HAP-1 (cell line): Measurements from ENCODE around the gene LEFTY2.
"Not testable (repeated sequence)": the region's sequence is repeated elsewhere in the genome, so short reads cannot be mapped to it uniquely, and the experiment has no call there.

Experiments used
- DNase-seq, 2 experiments: peaks; one replicate each; pipeline ENCODE4 v3.0.0-alpha.2; 2016 to 2020; ENCODE audit warnings: low spot score in 2 of 2
- H3K27me3 ChIP-seq: fragments of 250-450 bp; sonication (Bioruptor Pico); 2 replicates; pipeline ENCODE4 v1.5.1; 2020; ENCODE audit warnings: low read depth, mild to moderate bottlenecking, moderate library complexity
- H3K36me3 ChIP-seq: fragments of 250-450 bp; sonication (Bioruptor Pico); replicated peaks from 2 replicates; pipeline ENCODE4 v1.5.1; 2020; ENCODE audit warnings: mild to moderate bottlenecking
- H3K4me1 ChIP-seq: fragments of 250-450 bp; sonication (Bioruptor Pico); 2 replicates; pipeline ENCODE4 v1.5.1; 2020; ENCODE audit warnings: mild to moderate bottlenecking
- H3K4me3 ChIP-seq: fragments of 250-450 bp; sonication (Bioruptor Pico); 2 replicates; pipeline ENCODE4 v1.5.1; 2020; ENCODE audit warnings: mild to moderate bottlenecking, moderate library complexity
- H3K9me3 ChIP-seq: fragments of 250-450 bp; sonication (Bioruptor Pico); 2 replicates; pipeline ENCODE4 v1.5.1; 2020; ENCODE audit warnings: mild to moderate bottlenecking, moderate library complexity
- in situ Hi-C: fragments of 300-500 bp; cut with MboI; formaldehyde crosslinking; loops from 3 replicates; pipeline ENCODE4 v1.14.3; 2020; ENCODE audit warnings: low sequenced_read_pairs, inconsistent platforms, mixed read lengths

Gene LEFTY2

GRCh38 chr1:225944387-225944786 lies 3.4 kb upstream of the LEFTY2 start:
- Histone ChIP-seq H3K9me3 (no peaks in the 10 kb centered on the region), H3K36me3 (no peaks in the 10 kb centered on the region), H3K27me3 (no peaks in the 10 kb centered on the region), H3K4me3 (no peak overlapping the region), H3K4me1 (peaks cover 9% of the 10 kb centered on the region)
- in situ Hi-C loops = no loop called here
- no peak for DNase-seq

GRCh38 chr1:225943582-225943981 lies 2.6 kb upstream of the LEFTY2 start:
- Histone ChIP-seq H3K9me3 (no peaks in the 10 kb centered on the region), H3K4me3 (no peak overlapping the region), H3K4me1 (peaks cover 9% of the 10 kb centered on the region), H3K27me3 (no peaks in the 10 kb centered on the region), H3K36me3 (no peaks in the 10 kb centered on the region)
- no peak for DNase-seq
- in situ Hi-C loops = no loop called here

- H3K36me3 ChIP-seq = no peaks in the 10 kb centered on the region
- in situ Hi-C loops = no loop called here
- peaks cover 9% of the 10 kb centered on the region for H3K4me1 ChIP-seq
- H3K9me3 ChIP-seq = no peaks in the 10 kb centered on the region
- no peak for DNase-seq
- no peaks in the 10 kb centered on the region for H3K27me3 ChIP-seq
- H3K4me3 ChIP-seq = no peak overlapping the region
Observed at GRCh38 chr1:225942574-225942973, 1.6 kb upstream of the LEFTY2 start.

GRCh38 chr1:225941942-225942222 lies 862 bp upstream of the LEFTY2 start:
- Histone ChIP-seq H3K27me3 (no peaks in the 10 kb centered on the region), H3K4me1 (peaks cover 9% of the 10 kb centered on the region), H3K36me3 (no peaks in the 10 kb centered on the region), H3K9me3 (no peaks in the 10 kb centered on the region), H3K4me3 (no peak overlapping the region)
- in situ Hi-C loops = no loop called here
- no peak for DNase-seq

GRCh38 chr1:225940385-225941151 lies 452 bp downstream of the LEFTY2 start:
- Histone ChIP-seq H3K9me3 (no peaks in the 10 kb centered on the region), H3K4me1 (peaks cover 3% of the 10 kb centered on the region), H3K27me3 (no peaks in the 10 kb centered on the region), H3K36me3 (no peaks in the 10 kb centered on the region), H3K4me3 (no peak overlapping the region)
- in situ Hi-C loops = no loop called here
- DNase-seq = no peak

- DNase-seq, H3K4me3 ChIP-seq, in situ Hi-C loops, H3K9me3 ChIP-seq, H3K4me1 ChIP-seq, H3K36me3 ChIP-seq, H3K27me3 ChIP-seq: not testable (repeated sequence)
Observed at GRCh38 chr1:225939939-225940310, 1.1 kb downstream of the LEFTY2 start.

GRCh38 chr1:225939097-225939938 lies 1.7 kb downstream of the LEFTY2 start:
- H3K9me3 ChIP-seq, H3K27me3 ChIP-seq, H3K4me1 ChIP-seq, DNase-seq, H3K4me3 ChIP-seq, in situ Hi-C loops, H3K36me3 ChIP-seq: not testable (repeated sequence)

GRCh38 chr1:225937048-225937968 lies 3.7 kb downstream of the LEFTY2 start:
- Histone ChIP-seq H3K9me3 (no peaks in the 10 kb centered on the region), H3K27me3 (no peaks in the 10 kb centered on the region), H3K4me1 (no peaks in the 10 kb centered on the region), H3K36me3 (no peaks in the 10 kb centered on the region), H3K4me3 (no peak overlapping the region)
- no peak for DNase-seq
- in situ Hi-C loops = no loop called here

- no peaks in the 10 kb centered on the region for H3K36me3 ChIP-seq
- no peak for DNase-seq
- in situ Hi-C loops = no loop called here
- H3K4me1 ChIP-seq = no peaks in the 10 kb centered on the region
- no peaks in the 10 kb centered on the region for H3K27me3 ChIP-seq
- no peak overlapping the region for H3K4me3 ChIP-seq
- no peaks in the 10 kb centered on the region for H3K9me3 ChIP-seq
Observed at GRCh38 chr1:225936523-225936922, 4.5 kb downstream of the LEFTY2 start.

GRCh38 chr1:225936086-225936485 lies 4.9 kb downstream of the LEFTY2 start:
- H3K9me3 ChIP-seq, H3K4me3 ChIP-seq, H3K4me1 ChIP-seq, in situ Hi-C loops, H3K36me3 ChIP-seq, DNase-seq, H3K27me3 ChIP-seq: not testable (repeated sequence)

- Histone ChIP-seq H3K9me3 (no peaks in the 10 kb centered on the region), H3K4me3 (no peak overlapping the region), H3K4me1 (no peaks in the 10 kb centered on the region), H3K27me3 (no peaks in the 10 kb centered on the region), H3K36me3 (no peaks in the 10 kb centered on the region)
- in situ Hi-C loops = no loop called here
- no peak for DNase-seq
Observed at GRCh38 chr1:225934711-225935110, 6.3 kb downstream of the LEFTY2 start.

GRCh38 chr1:225933072-225933471 lies 7.9 kb downstream of the LEFTY2 start:
- no peaks in the 10 kb centered on the region for H3K36me3 ChIP-seq
- H3K4me3 ChIP-seq = no peak overlapping the region
- no peaks in the 10 kb centered on the region for H3K9me3 ChIP-seq
- DNase-seq = no peak
- H3K4me1 ChIP-seq = no peaks in the 10 kb centered on the region
- in situ Hi-C loops = no loop called here
- no peaks in the 10 kb centered on the region for H3K27me3 ChIP-seq

GRCh38 chr1:225931270-225932136 lies 9.5 kb downstream of the LEFTY2 start:
- Histone ChIP-seq H3K4me3 (no peak overlapping the region), H3K4me1 (no peaks in the 10 kb centered on the region), H3K36me3 (no peaks in the 10 kb centered on the region), H3K9me3 (no peaks in the 10 kb centered on the region), H3K27me3 (no peaks in the 10 kb centered on the region)
- no peak for DNase-seq
- in situ Hi-C loops = no loop called here
